CD4-positive, alpha-beta T cell treated with Interleukin-10 for 1 hour (primary cell): Measurements from ENCODE around the gene FAM240A.
"Not testable (repeated sequence)": the region's sequence is repeated elsewhere in the genome, so short reads cannot be mapped to it uniquely, and the experiment has no call there.

Experiments used
- DNase-seq: peaks from one replicate; pipeline ENCODE4 v3.0.0-alpha.2; 2020

The FAM240A gene

DNA sequence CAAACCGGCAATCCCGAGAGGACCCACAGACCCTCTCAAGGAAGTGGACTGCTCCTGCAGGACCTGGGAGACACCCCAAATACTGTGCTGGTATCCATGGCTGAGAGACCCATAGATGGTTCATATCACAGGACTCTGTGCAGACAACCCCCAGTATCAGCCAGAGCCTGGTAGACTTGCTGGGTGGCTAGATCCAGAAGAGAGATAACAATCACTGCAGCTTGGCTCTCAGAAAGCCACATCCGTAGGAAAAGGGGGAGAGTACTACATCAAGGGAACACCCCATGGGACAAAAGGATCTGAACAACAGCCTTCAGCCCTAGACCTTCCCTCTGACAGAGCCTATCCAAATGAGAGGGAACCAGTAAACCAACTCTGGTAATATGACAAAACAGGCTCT is 25.1 kb upstream of the FAM240A start:
- DNase-seq: not testable (repeated sequence)

DNA sequence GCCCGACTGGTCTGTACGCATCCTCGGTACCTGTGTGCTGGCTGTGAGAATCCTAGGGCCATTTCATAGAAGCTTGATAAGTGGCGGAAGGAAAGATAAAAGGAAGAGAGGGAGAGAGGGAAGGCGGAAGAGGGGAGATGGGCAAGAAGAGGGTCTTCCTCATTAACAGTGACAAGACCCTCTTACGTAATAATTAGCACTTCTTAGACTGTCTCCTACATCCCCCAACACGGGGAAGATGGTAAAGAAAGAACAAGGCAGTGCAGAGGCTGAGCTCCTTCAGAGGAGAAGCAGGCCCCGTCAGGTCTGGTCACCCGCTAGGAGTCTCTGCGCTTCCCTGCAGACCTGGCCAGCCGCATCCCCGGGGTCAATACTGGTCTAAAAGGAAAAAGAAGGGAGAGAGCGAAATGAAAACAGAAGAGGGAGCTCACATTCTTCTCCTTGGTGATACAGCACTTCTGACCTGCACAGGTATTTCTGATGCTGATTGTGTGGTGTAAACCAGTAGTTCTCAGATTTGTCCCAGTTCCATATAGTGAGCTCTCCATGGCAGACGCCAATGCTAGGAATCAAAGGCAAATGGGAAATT is 19.0 kb upstream of the FAM240A start:
- no peak for DNase-seq

DNA sequence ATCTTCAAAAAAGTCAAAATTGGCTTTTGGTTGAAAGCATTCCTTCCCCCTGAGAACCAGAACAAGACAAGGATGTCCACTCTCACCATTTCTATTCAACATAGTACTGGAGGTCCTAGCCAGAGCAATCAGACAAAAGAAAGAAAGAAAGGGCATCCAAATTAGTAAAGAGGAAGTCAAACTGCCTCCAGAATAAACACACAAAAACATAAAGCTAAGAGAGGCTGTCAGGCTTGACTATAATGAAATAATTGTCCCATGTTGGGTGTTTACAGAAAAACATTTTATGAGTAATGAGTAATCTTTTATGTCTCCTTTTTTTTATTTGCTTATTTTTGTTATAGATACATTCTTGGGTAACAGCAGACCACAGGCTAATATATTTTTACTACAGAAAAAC is 18.3 kb upstream of the FAM240A start:
- DNase-seq: no peak

DNA sequence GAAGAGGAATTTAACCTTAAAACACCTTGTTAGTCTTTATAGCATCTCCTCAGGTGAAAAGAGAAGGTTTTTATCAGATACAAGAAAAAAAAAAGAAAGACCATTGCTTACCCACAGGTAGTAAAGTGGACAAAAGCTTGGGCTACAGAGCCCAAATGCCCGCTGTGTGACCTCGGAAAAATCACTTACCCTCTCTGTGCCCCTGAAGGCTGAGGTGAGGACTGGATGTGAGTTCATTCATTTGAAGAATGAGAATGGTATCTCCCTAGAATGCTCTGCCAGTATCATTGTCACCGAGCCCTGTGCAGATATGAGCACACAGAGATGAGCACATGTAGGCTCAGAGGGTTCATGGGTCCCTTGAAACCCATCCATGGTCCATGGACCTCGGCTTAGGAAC is 17.6 kb upstream of the FAM240A start:
- DNase-seq: no peak

DNA sequence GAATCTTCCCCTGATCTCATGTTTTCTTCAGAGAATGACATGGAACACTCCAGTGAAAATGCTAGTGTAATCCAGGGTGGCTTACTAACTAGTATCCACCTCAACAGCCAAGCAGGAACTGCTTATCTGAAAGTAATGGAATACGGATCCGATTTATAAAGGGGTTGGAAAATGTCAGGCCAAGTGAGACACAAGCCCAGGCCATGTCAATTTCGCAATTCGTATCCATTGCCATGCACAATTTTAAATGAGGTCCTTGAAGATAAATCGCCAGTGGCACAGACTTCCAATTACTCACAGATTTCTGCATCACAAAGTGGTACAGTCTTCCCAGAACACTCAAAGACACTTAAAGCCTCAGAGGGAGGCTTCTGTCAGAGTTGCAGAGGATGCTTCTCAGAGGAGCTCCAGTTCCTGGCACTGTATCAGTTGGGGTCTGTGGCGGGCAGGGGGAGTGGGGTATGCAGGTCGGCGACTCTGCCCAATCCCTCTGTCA is 16.5 kb upstream of the FAM240A start:
- DNase-seq: no peak

DNA sequence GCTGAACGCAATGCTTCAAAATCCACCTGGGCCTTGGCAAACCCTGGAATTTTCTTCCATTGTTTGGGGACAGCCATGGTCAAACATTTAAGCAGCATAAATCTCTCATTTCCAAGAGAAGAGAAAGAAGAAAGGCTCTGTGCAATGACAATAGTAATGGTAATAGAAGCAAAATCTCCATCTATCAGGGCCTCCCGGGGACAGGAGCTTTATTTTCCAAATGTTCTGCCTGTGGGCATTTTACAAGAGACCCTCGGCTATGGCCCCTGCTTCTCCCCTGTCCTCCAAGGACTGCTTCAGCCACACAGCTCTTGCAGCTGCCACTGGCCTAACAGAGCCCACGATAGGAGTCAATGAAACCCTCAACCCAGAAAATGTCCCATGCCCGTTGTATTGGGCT is 12.7 kb upstream of the FAM240A start:
- no peak for DNase-seq

DNA sequence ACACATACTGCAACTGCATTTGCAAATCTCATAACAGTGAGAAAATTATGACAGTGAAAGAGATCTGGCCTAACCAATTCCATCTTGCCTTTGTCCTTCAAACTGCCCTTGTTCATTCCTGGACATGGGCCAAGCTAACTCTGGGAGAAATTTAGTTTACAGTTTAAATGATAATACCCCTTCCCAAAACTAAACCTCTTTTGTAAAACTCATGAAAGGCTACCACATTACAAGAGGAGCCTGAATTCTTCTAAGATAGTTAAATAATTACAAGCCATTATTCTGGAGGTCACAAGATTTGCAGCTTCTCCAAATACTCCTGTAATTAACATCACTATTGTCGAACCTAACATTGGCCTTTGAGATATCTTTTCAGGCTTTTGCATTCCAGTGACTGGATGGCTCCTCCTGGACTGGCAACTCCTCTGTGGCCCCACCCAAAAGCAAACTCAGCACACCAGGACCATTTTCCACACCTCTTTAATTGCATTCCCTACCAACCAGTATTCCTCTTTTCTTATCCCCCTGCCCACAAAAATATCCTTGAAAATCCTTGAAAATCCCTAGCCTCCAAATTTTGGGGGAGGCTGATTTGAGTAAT is 8.8 kb upstream of the FAM240A start:
- no peak for DNase-seq

DNA sequence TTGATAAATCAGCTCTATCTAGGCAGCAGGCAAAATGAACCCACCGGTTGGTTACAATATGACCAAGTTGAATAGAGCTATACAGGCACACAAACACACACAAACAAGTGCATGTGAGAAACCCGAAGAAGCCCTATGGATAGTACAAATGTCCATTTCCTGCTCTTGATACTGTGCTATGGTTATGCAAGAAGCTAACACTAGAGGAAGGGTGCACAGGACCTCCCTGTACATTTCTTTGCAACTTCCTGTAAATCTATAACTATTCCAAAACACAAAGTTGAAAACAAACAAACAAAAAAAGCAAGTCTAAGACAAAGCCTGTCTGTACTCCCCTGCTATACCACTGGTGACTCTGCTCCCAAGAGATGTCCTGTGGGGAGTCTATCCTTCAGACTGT is 8.2 kb upstream of the FAM240A start:
- DNase-seq: no peak

DNA sequence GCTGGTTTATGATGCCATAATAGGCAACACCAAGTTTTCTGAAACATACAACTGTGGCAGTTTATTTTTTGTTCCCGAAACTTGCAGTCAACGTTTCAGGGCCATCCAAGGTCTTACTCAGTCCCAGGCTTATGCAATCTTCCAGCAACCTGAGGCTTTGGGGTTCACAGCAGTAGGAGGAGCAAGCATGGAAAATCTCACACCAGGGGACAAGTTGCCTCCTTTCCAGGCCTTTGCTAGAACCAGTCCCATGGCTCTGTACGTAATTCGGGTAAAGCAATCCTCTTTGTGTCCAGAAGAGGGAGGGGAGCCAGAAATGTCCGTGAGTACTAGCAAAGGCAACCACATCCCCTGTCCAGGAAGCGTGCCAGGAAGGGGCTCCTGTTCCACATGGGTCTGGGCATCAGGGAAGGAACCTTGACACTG is 4.7 kb upstream of the FAM240A start:
- no peak for DNase-seq

DNA sequence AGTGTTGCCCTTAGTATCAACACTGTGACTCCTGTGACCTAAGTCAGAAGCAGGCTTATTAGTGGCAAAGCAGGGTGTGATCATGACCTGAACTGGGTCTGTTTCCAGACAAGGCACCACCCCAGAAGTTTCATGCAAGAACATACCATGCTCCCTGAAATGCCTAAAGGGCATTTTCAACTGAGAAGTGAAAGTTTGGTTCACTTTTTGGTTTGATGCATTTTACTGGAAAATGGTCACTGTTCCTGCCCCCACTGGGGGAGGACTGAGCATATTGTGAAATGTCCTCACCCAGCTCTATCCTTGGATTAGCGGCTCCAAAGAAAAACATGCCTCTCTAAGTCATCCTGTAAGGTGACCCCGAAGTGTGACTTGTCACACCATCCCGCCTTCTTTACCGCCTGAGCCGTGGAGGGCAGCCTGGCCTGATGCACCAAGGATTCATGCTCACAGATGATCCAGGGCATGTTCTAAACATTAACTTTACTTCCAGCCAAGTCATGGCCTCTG is 3.1 kb upstream of the FAM240A start:
- no peak for DNase-seq

DNA sequence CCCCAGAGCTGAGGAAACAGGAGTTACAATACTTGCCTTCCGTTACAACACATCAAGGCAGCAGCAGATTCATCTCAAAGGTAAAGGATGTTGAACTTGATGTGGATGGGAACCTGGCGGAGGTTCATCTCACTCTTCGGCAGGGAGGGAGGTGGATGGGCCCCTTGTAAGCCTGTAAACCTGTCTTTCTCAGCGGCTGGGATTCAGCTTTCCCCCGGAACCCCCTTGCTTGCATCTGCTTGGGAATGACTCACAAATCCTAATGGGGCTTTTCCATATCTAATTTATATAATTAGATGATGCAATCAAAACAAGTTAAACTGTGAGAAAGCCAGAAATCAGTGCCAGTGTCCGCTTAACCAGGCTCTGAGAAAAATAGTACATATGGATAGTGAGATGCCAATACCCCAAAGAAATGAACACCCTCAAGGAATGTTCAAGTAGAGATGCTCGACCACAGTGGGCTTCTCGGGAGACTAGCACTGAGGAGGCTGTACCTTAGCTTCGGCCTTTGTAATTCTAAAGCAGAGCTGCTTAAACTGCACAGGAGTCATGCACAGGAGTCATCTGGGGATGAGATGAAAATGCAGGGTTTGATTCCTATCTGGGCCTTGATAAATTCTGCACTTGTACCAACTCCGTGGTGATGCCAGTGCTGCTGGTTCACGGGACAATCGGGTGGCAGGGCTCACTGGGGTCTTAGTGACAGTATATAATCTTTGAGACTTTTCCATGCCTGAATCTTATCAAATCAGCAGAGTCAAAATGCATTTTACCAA is 2.2 kb upstream of the FAM240A start:
- no peak for DNase-seq

DNA sequence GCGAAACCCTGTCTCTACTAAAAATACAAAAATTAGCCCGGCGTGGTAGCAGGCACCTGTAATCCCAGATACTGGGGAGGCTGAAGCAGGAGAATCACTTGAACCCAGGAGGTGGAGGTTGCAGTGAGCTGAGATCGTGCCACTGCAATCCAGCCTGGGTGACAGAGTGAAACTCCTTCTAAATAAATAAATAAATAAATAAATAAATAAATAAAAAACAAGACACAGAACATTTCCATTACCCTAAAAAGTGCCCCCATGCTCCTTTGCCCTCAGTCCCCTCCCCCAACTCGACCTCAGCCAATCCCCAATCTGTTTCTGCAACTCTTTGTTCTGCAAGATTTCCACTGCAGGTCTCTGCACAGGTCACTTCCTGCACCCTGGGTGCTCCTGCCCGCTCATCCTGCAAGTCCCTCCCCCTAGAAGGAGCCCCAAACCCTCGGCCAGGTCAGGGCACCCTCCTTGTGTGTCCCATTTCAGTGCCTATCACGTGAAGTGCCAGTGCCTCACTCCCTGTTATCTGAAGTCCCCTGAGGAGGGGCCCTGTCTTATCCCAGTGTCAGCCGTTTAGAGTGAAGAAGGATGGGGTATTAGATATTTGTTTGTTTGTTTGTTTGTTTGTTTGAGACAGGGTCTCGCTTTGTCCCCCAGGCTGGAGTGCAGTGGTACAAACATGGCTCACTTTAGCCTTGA is 1.1 kb downstream of the FAM240A start:
- DNase-seq: no peak

DNA sequence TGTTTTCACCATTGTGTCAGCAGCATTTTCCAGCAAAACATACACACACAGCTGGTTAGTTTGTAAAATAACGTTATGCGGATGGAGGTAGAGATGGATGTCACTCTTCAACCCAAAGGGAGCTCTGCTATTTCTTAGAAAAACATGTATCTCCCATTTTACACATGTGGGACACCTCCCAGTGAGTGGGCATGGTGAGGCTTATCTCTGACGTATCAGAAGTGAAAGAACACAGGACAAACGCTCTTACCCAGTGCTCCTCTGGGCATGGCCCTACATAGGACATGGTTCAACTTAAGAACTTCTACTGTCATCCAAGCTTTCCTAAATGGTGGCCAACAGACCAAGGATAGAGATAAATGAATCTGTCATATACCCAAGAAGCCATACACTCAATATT is 2.1 kb downstream of the FAM240A start:
- no peak for DNase-seq

DNA sequence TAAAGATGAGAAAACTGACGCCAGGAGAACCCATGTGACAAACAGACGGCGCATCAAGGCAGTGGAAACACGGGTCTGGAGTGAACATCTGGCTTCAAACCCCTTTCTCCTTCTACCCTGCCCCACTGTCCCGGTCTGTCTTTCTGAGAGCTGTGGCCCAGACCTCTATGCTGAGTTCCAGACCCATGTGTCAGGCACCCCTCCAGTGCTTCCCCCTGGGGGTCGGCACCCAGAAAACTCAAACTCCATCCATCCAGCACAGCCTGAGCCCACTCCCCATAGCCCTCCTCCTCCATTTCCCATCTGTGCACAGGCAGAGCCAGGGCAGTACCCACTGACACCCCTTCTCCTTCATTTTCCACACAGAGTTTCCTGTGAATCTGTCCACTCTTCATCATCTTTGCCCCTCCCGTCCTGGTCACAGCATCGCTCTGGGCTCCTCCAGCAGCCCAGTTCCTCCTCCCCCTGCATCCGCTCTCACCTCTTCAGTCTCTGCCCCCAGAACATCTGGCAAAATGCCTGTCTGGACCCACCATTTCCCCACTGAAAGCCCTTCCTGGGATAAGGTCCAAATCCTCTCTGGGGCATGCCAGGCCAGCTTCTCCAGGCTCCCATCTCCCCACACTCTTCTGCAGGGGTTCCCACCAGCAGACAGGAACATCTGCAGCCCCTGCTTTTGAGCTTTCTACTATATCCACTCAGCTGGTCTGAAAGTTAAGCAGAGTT is 2.9 kb downstream of the FAM240A start:
- DNase-seq: no peak

DNA sequence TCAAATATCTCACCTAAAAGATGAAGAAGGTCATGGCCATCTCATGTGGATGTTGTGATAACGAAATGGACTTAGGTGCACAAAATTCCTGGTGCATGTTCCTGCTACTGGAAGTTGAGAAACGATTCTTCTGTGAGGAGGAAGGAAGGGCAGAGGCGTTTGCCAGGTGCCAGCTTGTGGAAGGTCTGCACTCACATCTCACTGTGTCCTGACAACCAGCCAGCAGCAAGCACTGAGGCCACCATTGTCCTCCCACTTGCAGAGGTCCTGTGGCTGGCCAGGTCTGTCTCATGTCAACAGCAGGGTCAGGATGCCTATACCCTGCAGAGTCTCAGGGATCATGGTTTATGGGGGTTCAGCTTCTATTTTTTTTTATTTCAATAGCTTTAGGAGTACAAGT is 3.7 kb downstream of the FAM240A start:
- no peak for DNase-seq

DNA sequence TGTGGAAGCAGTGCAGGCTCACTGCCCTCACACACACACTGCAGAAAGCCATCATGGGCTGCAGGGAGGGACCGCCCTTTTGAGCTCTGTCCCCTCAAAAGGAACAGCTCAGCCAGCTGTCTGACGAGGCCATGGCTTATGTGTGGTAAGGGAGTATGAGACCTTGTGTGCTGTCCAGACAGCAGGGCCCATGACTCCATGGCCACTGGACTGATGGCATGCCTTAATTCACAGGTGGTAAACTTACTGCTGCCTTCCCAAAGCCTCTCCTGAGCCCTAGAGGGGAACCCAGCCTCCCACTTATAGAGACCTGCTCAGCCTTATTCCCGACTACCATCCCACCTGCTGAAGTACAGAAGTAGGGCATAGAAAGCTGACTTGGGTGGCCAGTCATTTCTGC is 5.6 kb downstream of the FAM240A start:
- DNase-seq: no peak

DNA sequence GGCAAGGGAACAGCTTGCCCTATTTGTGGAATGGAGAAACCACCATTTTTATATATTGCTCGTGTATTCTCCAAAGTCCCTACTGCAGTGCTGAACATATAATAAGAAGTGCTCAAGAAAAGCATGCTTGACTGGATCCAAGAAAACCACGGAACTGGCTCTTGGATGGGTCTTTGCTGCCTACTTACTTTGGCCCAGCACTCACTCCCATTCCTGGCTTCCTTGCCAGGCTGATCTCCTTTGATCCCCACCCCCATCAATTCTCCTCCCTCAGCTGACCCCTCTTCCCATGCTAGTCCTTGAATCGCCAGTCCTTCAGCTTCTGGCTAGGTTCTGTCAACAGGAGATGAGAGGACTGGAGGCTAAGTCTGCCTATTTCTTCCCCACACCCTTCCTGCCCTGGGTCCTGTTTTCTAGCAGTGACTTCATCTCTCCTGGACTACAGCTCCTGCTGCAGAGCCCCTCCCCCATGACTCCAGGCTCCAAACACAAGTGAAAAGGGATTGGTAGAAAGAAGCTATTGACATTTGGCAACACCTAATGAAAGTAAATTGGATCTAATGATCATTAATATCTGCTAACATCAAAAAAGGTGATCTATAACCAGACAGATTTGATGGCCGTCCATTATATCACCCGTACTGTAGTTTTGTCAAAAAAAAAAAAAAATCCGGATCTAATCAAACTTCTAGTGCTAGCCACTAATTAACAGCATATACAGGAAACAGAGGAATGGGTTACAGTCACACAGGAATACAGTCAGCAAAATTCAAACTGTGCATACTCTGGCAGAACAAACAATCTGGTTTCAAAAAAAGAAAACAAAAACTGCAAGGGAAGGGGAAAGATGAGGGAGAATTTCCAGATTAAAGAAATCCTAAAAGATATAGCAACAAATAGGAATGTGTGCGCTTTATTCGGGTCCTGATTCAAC is 7.8 kb downstream of the FAM240A start:
- DNase-seq: no peak

DNA sequence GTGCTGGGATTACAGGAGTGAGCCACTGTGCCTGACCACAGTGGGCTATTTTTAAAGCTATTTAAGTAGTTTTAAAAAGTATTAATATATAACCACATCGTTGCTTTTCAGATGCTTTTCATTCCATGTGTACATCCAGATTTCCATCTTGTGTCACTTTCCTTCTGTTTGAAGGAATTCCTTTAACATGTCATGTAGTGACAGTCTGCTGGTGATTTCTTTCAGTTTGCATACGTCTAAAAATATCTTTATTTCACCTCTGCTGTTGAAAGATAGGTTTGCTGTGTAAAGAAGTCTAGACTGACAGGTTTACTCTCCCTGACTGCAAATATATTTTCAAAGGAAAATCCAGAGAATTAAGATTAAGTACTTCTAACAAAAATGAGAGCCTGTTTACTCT is 12.2 kb downstream of the FAM240A start:
- DNase-seq: no peak

DNA sequence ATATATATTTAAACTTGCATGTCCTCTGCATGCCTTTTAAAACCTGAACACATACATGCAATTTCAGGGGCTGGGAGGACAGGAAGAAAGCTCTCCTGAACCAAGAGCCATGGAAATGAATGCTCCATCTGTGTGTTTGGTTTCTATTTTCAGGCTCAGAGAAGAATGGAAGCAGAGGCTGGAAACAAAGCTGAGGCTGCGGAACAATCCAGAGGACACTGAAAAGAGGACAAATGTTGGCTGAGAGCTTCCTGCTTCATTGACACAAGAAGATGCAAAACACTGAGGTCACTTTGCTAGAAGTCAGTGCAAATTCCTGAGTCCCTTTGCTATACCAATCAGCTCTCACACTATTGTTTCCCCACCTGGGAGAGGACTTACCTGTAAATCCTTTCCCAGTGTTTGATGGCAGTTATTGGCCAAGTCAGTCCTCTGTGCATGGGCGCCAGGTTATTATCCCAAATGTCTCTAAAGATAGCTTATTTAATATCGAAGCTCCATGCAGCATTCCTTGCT is 12.7 kb downstream of the FAM240A start:
- no peak for DNase-seq

DNA sequence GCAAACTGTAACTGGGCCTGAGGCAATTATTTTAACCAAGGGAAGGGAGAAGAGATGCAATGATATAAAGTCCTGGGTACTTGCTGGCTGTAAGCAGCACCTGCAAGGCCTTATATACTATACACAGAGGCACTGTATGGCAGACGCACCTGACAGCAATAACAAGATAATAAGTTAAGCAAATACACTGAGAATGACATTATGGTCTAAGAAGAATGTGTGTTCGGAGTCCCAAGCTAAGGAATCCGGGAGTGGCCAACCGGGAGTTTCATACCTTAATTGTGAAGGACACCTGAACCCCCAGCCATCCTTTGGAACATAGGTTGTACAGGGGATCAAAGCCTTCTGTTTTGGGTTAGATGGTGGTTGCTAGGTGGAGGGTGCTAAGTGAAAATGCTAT is 13.7 kb downstream of the FAM240A start:
- DNase-seq: no peak

DNA sequence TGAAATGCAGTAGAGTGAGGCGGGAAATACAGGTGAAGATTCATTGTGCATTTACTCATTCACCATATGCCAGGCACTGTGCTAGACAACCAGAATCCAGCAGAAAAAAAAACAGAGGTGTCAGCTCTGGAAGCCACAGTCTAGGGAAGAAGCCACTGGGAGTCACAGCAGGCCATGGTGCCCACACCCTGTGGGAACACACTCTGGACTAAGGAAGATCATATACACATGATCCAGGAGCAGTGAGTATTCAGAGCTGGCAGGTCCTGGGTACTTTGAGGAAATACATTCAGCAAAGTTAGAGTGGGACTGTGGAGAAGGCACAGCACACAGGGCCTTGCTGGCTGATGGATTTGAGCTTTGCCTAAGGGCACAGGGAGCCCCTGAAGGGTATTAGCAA is 14.8 kb downstream of the FAM240A start:
- DNase-seq: no peak
